Mucosa of descending colon (tissue), 3 donors: ENCODE results near the gene WIZ. TPM values are rescaled to one million over a fixed set of nuclear protein-coding genes. Genes with fewer than 3 reads are reported as not detected.

Source experiments
- ATAC-seq: fragments of 200-7000 bp; cut with Tn5 transposase; one replicate; pipeline ENCODE4 v1.9.1; 2020; ENCODE audit warnings: mild to moderate bottlenecking, moderate library complexity
- DNase-seq, 3 donors: peaks; one replicate each; pipeline ENCODE4 v3.0.0-alpha.2; 2020
- H3K36me3 ChIP-seq: fragments of 200-600 bp; one replicate; pipeline ENCODE4 v1.8.0; 2021; ENCODE audit warnings: low read depth, mild to moderate bottlenecking
- H3K4me1 ChIP-seq: fragments of 200-600 bp; one replicate; pipeline ENCODE4 v1.8.0; 2021; ENCODE audit warnings: low read depth, mild to moderate bottlenecking
- H3K4me3 ChIP-seq: fragments of 200-600 bp; one replicate; pipeline ENCODE4 v1.8.0; 2021; ENCODE audit warnings: mild to moderate bottlenecking
- H3K9me3 ChIP-seq: fragments of 200-600 bp; one replicate; pipeline ENCODE4 v1.8.0; 2021; ENCODE audit warnings: mild to moderate bottlenecking
- CTCF ChIP-seq: fragments of 200-600 bp; IDR thresholded peaks from one replicate; pipeline ENCODE4 v1.8.0; 2022; ENCODE audit warnings: antibody characterized with exemption, mild to moderate bottlenecking
- intact Hi-C, 2 donors: fragments of 100-400 bp; cut with DNase I in 1 of 2; cut with micrococcal nuclease in 1 of 2; formaldehyde crosslinking; loops; one replicate each; pipeline versions ENCODE4 v1.11.0 to v1.11.1; 2022; cut with DNase I, micrococcal nuclease
- total RNA-seq, 3 donors: library from RNA; stranded (reverse); fragmentation: NEBNext Ultra II Directional in 2 of 3; extraction: Animal tissue kit (Norgen Biotek cat#: 25700) in 2 of 3; gene quantifications; one replicate each; pipeline versions ENCODE4 v1.2.1 to v1.2.4, GENCODE V29; 2021 to 2023
- donor health status: DM: no; HTN: no; CAD: no; lungs with moderate emphysema.
- donor health status: DM: no; HTN: no; CAD: no.
- donor health status: DM: no; HTN: yes; CAD: no.

WIZ gene
- total RNA-seq, 3 donors from 2014 or later: 26.7 to 39.9 (median 28.1) TPM

DNA sequence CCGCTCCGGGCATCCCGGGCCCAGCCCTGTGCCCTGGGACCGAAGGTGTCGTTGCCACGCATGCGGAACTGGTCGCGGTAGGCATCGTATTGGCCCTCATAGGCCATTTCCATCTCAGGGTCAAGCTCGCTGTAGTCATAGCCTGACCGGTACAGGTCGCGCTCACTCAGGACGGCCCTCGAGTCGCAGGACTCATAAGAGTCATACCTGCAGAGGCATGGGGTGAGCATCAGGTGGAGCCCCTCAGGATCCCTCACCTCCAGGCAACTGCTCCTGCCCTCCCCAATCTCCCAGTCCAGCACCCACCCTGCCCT is 48.4 kb downstream of the WIZ start:
- no peak for TF ChIP-seq CTCF
- no peaks in the 10 kb centered on the region for H3K9me3 ChIP-seq
- DNase-seq: no peak
- H3K4me3 ChIP-seq: no peak overlapping the region
- peaks cover 26% of the 10 kb centered on the region for H3K36me3 ChIP-seq
- intact Hi-C loops: no loop called here
- H3K4me1 ChIP-seq: peaks cover 3% of the 10 kb centered on the region
- no peak for ATAC-seq

DNA sequence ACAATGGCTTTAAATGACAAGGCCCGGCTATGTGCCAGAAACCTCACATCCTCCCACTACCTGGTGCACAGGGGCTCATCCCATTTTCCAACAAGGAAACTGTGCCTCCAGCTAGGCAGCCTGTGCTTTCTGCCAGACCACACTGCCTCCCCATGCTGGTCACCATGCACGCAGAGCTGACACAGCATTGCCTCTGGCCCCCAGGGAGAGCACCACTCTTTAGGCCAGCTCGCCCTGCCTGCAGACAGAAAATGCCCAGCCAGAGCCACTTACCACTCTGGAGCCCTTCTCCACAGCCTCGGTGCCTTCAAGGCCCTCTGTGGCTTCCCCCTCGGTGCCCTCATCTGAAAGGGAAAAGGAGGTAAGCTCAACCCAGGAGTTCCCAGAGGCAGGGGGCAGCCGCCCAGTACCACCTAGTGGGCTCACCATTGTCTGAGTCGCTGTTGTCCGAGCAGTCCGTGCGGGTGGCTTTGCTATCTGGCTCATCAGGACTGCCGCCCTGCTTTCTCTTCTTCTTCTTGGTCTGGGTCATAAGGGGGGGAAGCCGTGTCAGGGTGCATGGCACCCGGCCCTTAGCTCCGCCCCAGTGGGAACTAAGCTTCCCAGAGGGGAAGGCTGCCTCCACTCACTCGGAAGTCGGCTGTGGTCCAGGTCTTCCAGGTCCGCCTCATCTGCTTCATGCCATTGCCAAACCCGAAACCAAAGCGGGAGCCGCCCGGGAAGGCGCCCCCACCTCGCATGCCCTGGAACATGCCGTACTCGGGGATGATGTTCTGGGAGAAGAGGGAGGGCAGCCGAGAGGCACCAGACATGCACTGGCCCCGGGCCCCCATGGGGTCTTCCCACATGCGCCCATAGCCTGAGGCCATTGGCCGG is 49.0 kb downstream of the WIZ start:
- no peak for TF ChIP-seq CTCF
- Histone ChIP-seq H3K4me3 (no peak overlapping the region), H3K36me3 (peaks cover 26% of the 10 kb centered on the region), H3K4me1 (peaks cover 2% of the 10 kb centered on the region), H3K9me3 (no peaks in the 10 kb centered on the region)
- ATAC-seq: no peak
- no peak for DNase-seq
- intact Hi-C loops: no loop called here

DNA sequence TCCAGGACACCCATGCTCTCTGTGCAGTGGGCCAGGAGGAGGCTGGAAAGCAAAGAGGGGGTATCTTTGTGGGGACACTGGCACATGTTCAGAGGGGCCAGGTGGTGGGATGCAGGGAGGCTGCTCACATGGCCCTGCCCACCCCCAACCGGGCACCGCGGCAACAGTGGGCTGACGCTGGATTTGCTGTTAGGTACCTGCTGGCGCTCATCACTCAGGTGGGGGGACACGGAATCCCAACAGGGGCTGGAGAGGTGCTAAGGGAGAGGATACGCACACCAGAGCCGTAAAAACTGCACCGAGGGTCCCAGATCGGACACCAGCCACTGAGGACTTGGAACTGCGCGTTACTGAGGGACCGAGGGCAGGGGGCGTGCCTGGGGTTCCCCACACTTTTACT is 50.1 kb downstream of the WIZ start:
- H3K4me1 ChIP-seq: peaks cover 2% of the 10 kb centered on the region
- DNase-seq (no peak), ATAC-seq (no peak)
- TF ChIP-seq CTCF: no peak
- no peak overlapping the region for H3K4me3 ChIP-seq
- H3K9me3 ChIP-seq: no peaks in the 10 kb centered on the region
- intact Hi-C loops: no loop called here
- peaks cover 26% of the 10 kb centered on the region for H3K36me3 ChIP-seq

GRCh38 chr19:15399234-15399515 is 50.6 kb downstream of the WIZ start:
- Histone ChIP-seq H3K4me1 (peaks cover 2% of the 10 kb centered on the region), H3K4me3 (no peak overlapping the region), H3K9me3 (no peaks in the 10 kb centered on the region), H3K36me3 (peaks cover 26% of the 10 kb centered on the region)
- ATAC-seq (no peak), DNase-seq (no peak)
- intact Hi-C loops: no loop called here
- no peak for TF ChIP-seq CTCF

- Histone ChIP-seq H3K4me1 (no peaks in the 10 kb centered on the region), H3K9me3 (no peaks in the 10 kb centered on the region), H3K36me3 (peaks cover 26% of the 10 kb centered on the region), H3K4me3 (no peak overlapping the region)
- no peak for TF ChIP-seq CTCF
- intact Hi-C loops: no loop called here
- DNase-seq (no peak), ATAC-seq (no peak)
Observed at GRCh38 chr19:15398501-15399233, 51.1 kb downstream of the WIZ start.
